HL-60 (cell line): Measurements from ENCODE around the gene GABBR1.

Experiments used
- CTCF ChIP-seq: IDR thresholded peaks from one replicate; pipeline ENCODE4 v1.5.1; 2011; ENCODE audit warnings: low read length, control low read depth, inconsistent platforms; ENCODE audit not compliant: insufficient read depth
- GABPA ChIP-seq: IDR thresholded peaks from 2 replicates; pipeline ENCODE4 v1.6.1; 2012; ENCODE audit warnings: low read depth
- POLR2AphosphoS5 ChIP-seq: IDR thresholded peaks from 2 replicates; pipeline ENCODE4 v1.6.1; 2012; ENCODE audit warnings: low read depth
- REST ChIP-seq: IDR thresholded peaks from 2 replicates; pipeline ENCODE4 v1.6.1; 2012; ENCODE audit warnings: low read depth; ENCODE audit not compliant: insufficient replicate concordance

- TF ChIP-seq CTCF (no peak), POLR2AphosphoS5 (no peak), REST (no peak), GABPA (no peak)
Observed at GRCh38 chr6:29554764-29555163, 78.2 kb downstream of the GABBR1 start.
